ENCODE data around the gene THOC7.
A peak's percentile ranks its signal among the peaks of the same experiment; 100 is the strongest.

Gene THOC7

DNA sequence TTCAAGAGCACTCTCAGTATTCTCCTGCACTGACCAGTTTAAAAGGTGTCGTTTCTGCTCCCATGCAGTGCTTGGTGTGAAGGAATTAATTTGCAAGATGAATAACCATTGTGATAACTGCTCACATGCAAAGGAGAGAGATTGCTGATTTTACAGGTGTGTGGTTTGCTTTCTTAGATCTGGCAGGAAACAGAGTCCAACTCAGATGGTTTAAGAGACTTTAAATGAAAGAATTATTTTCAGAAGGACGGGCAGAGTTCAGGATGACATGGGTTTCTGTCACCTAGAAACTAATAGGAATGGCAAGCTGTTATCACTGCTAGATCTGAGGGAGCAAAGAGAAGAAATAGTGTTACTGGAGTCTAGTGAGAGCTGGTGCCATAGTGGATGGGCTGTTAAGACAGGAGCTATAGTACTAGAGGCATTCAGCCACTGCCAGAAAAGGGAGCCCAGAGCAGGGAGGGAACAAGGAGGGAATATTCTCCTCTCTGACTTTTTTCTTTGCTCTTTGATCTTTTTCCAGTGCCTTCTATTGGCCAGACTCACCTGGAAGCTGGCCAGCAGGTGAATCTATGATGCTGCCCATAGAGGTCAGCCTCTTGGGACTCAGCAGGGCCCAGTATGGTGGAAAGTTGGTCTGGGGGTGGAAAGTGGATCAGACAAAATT, 14.9 kb upstream of the THOC7 start:
- H3K4me3 ChIP-seq (ENCODE audit: low read depth, low read length), result no peak overlapping the region
- no peak for DNase-seq (ENCODE audit: low read depth)
- TF ChIP-seq, protein P1, sequence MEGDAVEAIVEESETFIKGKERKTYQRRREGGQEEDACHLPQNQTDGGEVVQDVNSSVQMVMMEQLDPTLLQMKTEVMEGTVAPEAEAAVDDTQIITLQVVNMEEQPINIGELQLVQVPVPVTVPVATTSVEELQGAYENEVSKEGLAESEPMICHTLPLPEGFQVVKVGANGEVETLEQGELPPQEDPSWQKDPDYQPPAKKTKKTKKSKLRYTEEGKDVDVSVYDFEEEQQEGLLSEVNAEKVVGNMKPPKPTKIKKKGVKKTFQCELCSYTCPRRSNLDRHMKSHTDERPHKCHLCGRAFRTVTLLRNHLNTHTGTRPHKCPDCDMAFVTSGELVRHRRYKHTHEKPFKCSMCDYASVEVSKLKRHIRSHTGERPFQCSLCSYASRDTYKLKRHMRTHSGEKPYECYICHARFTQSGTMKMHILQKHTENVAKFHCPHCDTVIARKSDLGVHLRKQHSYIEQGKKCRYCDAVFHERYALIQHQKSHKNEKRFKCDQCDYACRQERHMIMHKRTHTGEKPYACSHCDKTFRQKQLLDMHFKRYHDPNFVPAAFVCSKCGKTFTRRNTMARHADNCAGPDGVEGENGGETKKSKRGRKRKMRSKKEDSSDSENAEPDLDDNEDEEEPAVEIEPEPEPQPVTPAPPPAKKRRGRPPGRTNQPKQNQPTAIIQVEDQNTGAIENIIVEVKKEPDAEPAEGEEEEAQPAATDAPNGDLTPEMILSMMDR (IDR thresholded peaks at IDR 0.05; ENCODE audit: control insufficient read depth, extremely low read depth, insufficient read depth), result no peak

DNA sequence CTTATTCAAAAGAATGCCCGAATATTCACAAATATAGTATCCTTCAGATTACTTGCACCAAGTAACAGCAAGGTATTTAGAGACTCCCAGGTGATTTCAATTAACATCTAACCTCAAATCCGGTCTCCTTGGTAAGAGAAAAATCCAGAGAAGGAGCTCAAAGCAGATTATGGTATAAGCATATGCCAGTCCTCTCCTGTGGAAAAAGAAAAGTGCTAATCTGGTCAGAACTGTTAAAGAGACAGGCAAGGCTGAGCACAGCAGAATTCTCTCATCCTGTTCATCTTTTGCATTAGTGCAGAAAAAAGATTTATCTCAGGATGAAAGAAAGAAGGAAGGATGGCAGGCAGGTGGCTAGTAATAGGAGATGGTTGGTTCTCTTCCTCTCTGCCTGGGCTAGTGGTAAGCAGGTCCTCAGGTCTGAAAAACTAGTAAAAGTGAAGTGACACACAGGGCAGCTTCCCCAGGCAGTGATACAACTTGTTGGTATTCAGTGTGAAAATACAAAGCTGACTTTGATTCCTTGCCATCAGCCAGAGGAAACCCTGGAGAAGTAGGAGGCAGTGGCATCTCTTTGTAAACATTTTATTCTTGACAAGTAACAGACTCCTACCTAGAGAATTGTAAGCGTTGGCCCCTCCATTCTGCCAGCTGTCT, 14.3 kb upstream of the THOC7 start:
- no peak overlapping the region for H3K4me3 ChIP-seq (ENCODE audit: low read depth, low read length)
- TF ChIP-seq, protein P1 (IDR thresholded peaks at IDR 0.05; ENCODE audit: control insufficient read depth, extremely low read depth, insufficient read depth), result no peak
- no peak for DNase-seq (ENCODE audit: low read depth)

GRCh38 chr3:63876260-63876659, 12.7 kb upstream of the THOC7 start:
- H3K4me3 ChIP-seq (ENCODE audit: low read depth, low read length), result no peak overlapping the region
- peak; percentile 43 for DNase-seq (ENCODE audit: low read depth)
- TF ChIP-seq, protein P1 (IDR thresholded peaks at IDR 0.05; ENCODE audit: control insufficient read depth, extremely low read depth, insufficient read depth), result no peak

DNA sequence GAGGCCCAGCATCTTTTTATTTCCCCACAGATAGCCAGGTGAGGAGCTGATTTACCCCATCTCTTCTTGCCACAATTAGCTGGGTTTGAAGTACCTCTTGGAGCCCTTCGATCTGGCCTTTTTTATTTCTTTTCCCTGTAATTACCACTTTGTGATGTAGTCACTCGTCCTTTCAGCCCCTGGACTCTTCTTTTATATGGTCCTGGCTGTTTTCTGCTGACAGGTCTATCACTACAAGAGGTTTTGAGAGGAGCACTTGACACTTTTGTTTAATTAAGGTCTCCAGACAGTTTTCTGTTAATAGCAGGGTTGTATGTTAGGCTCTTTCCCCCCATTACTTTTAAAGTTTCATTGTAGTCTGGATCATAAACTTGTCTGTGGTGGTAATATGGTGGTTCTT, 11.9 kb upstream of the THOC7 start:
- H3K4me3 ChIP-seq (ENCODE audit: low read depth, low read length), result no peak overlapping the region
- DNase-seq (ENCODE audit: low read depth), result no peak
- TF ChIP-seq, protein P1 (IDR thresholded peaks at IDR 0.05; ENCODE audit: control insufficient read depth, extremely low read depth, insufficient read depth), result no peak

GRCh38 chr3:63874769-63875168, 11.2 kb upstream of the THOC7 start:
- no peak for DNase-seq (ENCODE audit: low read depth)

DNA sequence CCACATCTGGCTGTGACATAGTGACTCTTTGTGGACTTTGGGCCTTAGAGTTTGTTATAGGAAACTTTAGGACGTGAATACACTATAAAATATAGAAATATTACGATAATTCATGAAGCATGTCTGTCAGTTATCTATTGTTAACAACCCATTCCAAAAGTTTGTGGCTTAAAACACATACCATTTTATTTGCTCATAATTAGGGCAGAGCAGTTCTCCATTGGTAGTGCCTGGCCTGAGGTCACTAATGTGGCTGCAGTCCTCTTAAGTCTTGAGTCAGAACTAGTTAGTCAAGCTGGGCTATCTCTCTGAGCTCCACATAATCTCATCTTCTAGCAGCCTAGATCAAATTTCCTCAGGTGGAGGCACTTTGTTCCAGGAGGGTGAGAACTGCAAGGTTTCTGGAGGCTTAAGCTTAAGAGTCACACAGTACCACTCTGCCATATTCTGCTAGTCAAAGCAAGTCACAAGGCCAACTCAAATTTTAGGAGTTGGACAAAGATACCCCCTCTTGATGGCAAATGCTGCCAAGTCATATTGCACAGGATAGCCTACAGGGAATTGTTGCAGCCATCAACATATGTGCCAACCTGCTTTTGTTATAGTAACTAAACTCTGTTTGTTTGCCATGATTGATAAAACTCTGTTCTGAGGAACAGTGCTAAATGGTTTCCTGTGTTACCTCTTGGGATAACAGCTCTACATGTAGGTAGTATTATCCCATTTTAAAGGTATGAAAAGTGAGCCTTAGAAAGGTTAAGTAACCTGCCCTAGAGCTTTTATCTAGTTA, 8.7 kb upstream of the THOC7 start:
- TF ChIP-seq, protein P1 (IDR thresholded peaks at IDR 0.05; ENCODE audit: control insufficient read depth, extremely low read depth, insufficient read depth), result no peak
- H3K4me3 ChIP-seq (ENCODE audit: low read depth, low read length), result no peak overlapping the region
- no peak for DNase-seq (ENCODE audit: low read depth)

More at GRCh38 chr3:63874769-63875168, 11.2 kb upstream of the THOC7 start:
- TF ChIP-seq, protein P1 (IDR thresholded peaks at IDR 0.05; ENCODE audit: control insufficient read depth, extremely low read depth, insufficient read depth), result no peak
- H3K4me3 ChIP-seq (ENCODE audit: low read depth, low read length), result no peak overlapping the region
